Cerebellar nuclear complex (tissue), 1 donor: ENCODE measurements around the gene SMIM32.

Source experiments
- DNase-seq, 2 experiments: peaks; one replicate each; lab custom pipeline; 2025; lab: John Stamatoyannopoulos, UW

The SMIM32 gene

DNA sequence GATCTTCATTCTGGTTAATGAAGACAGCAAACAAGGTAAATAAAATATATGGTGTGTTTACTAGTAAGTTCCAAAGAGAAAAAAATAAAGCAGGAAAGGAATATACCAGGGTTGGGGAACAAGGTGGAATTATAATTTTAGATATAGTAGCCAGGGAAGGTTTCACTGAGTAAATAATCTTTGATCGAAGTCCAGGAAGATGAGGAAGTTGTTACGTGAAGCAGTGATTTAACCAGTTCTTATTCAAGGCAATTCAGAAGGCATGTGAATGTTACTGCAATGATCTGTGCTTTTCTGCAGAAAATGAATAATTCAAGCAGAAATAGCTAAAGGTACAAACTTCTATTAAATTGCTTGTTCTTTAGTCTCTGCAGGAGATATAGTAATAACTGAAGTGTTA, 6.2 kb downstream of the SMIM32 start:
- no peak for DNase-seq

DNA sequence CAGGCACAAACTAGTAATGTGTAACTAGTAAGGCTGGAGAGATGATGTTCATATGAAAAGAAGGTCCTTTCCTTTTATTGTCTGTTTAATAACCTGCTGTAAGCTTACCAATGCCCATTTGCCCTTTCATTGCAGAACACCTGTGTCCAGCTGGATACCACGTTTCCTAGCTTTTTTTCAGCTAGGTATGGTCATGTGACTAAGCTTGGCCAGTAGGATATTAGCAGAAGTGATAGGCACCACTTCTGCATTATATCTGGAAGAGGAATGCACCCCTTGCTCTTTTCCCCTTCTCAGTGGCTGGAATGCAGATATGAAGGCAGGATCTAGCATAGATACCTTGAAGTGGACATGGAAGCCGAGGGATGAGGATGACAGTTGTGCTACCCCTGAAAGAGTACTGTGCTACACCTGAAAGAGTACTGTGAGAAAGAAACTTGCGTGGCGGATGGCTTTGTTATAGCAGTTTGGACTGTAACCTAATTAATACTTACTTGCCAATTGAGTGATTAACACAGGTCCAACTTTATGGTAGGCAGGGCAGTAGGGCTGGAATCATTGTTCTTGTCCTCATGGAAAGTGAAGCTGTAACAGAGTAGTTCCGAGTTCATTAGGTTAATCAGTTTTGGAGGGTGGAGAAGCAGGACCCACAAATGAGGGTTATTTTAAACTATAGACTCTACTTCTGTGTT, 6.8 kb downstream of the SMIM32 start:
- no peak for DNase-seq

DNA sequence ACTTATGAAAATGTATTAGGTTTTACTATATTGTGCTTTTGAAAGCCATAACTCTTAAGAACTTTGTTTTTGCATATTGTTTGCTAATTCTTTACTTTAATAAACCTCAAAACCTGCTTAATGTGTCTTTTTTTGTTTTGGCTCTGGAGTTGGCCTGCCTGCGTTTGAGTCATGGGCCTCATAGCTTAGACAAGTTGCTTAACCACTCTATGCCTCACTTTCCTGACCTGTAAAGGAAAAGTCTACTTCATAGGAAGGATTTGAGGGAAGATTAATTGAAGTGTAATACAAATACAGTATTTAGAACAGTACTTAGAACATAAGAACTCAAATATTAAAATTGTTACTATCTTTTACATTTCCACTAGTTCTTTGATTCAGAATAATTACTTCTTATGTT, 10.3 kb downstream of the SMIM32 start:
- no peak for DNase-seq

DNA sequence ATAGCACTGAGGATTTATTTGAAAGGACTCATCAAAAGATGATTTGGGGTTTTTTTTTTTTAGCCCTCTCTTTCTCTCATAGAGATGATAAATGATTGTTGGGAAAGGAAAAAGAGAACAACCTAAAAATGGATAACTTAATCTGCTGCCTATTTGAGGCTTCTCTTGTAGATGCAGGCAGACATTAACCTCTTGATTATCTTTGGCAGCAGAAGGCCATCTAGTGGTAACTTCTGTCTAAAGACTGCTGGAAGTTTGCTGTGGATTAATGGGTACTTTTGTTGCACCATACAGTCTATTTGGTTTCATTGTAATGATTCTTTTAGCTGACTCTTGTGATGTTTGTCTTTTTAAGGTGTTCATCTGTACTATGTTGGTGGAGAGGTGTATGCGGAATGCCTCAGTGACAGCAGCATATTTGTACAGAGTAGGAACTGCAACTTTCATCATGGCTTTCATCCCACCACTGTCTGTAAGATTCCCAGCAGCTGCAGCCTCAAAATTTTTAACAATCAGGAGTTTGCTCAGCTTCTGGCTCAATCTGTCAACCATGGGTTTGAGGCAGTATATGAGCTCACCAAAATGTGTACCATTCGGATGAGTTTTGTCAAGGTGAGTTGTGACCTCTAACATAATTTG, 18.8 kb downstream of the SMIM32 start:
- no peak for DNase-seq

DNA sequence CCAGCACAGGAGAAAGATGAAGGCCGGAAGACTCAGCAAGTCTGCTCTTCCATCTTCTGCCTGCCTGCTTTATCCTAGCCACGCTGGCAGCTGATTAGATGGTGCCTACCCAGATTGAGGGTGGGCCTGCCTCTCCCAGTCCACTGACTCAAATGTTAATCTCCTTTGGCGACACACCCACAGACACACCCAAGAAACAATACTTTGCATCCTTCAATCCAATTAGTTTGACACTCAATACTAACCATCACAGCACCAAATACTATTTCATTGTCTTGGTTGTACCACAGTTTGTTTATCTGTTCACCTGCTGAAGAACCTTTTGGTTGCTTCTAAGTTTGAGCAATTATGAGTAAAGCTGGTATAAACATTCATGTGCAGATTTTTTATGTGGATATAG, 23.7 kb downstream of the SMIM32 start:
- no peak for DNase-seq

DNA sequence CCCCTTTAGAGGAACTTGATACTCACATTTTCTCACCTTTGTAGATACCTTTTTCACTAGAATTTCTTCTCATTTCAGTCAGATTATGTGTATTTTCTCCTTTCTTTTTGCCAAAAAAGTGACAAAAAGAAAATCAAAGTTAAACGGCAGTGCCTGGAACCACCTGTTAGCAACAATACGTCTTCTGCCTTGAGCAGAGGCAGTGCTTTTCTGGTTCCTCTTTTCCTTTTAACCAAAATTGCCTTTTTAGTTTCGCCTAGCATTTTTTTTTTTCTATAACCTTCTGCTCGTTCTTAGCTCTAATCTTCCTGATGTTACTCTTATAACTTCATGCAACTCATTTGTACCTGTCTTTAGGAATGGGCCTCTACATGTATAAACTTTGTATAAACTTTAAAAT, 26.1 kb downstream of the SMIM32 start:
- DNase-seq = no peak

DNA sequence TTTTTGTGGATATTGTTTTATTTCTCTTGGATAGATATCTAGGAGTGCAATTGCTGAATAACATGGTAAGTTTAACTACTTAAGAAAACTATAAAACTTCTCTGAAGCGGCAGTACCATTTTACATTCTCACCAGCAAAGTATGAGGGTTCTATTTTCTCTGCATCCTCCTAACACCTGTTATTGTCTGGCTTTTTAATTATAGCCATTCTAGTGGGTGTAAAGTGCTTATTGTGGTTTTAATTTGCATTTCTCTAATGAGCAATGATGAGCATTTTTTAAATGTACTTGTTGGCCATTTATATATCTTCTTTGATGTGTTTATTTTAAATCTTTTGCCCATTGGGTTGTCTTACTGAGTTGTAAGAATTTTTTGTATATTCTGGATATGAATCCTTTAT, 28.7 kb downstream of the SMIM32 start:
- no peak for DNase-seq

DNA sequence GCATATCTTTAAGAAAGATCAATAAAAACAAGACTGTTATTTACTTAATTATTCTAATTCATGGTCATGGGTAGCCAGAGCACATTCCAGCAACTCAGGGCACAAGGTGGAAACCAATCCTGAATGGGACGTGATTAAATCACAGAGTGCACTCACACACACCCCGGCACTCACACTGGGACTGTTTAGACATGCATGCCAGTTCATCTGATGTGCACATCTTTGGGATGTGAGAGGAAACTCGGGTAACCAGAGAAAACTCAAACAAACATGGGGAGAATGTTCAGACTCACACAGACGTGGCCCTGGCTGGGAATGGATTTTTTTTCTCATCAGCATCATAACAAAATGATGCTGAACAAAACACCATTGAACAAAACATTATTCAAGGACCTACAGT, 31.0 kb downstream of the SMIM32 start:
- no peak for DNase-seq

DNA sequence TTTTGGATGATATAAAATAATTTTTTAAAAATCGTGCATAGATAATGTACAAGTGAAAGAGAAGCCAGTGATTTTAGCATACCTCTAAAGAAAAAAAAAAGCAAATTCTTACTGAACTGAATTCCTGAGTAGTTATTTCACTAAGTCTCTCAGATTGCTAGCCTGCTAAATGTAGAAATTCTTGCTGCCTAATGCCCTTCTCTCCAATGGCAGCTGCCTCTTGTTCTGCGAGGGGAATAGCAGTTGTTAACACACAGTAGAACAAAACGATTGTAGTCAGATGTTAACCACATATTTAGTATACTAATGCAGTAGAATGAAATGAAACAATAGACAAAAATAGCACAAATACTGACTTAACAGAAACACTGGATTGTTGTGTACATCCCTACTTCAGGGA, 33.5 kb downstream of the SMIM32 start:
- DNase-seq = no peak

DNA sequence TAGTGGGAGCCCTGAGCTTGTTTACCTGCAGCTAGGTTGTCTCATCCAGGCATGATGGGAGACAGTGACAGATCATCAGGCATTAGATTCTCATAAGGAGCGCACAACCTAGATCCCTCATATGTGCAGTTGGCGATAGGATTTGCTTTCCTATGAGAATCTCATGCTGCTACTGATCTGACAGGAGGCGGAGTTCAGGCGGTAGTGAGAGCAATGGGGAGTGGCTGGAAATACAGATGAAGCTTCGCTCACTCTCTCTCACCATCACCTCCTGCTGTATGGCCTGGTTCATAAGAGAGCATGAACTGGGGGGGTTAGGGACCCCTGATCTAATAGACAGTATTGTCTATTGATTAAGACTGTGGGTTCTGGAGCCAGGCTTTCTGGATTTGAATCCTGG, 35.4 kb downstream of the SMIM32 start:
- no peak for DNase-seq

DNA sequence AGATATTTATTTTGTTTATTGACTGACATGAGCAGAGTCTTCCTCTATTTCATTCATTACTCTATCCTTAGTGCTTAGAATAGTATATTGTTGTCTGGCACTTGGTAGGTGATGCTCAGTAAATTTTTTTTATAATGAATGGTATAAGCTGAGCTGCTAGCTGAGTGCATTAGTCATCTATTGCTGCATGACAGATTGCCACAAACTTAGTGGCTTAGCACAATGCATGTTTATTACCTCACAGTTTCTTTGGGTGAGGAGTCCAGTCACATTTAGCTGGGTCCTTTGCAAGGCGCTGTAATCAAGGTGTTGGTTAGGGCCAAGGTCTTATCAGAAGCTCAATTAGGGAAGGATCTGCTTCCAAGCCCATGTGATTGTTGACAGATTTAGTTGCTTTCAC, 37.2 kb downstream of the SMIM32 start:
- DNase-seq = no peak

DNA sequence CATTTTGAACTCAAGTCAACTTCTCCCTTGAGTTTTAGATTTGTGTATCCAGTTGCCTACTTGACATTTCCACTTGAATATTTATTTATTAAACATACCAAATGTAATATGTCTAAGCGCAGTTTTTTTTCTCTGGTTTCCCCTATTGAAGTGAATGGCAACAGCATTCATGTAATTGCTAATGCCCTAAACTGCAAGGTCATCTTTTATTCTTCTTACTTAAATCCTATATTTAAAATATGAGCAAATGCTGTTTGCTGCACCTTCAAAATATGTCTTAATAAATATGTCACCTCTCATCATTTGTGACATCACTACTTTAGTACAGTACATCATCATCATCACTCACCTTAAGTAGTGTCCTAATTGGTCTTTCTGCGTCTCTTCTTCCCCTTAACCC, 37.9 kb downstream of the SMIM32 start:
- DNase-seq = no peak

DNA sequence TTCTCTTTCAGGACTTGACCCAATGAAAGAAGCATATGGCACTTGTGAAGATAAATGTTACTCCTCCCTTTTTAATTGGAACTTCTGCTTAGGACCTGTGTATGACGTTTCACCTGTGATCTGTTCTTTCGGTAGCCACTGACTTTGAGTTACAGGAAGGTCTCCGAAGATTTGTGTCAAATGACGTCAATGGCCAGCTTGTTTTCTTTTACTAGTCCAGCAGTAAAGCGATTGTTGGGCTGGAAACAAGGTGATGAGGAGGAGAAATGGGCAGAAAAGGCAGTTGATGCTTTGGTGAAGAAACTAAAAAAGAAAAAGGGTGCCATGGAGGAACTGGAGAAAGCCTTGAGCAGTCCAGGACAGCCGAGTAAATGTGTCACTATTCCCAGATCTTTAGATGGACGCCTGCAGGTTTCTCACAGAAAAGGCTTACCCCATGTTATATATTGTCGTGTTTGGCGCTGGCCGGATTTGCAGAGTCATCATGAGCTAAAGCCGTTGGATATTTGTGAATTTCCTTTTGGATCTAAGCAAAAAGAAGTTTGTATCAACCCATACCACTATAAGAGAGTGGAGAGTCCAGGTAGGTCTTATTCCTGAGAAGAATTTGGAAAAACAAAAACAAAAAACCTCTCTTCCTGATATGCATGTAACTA, 39.3 kb downstream of the SMIM32 start:
- no peak for DNase-seq

DNA sequence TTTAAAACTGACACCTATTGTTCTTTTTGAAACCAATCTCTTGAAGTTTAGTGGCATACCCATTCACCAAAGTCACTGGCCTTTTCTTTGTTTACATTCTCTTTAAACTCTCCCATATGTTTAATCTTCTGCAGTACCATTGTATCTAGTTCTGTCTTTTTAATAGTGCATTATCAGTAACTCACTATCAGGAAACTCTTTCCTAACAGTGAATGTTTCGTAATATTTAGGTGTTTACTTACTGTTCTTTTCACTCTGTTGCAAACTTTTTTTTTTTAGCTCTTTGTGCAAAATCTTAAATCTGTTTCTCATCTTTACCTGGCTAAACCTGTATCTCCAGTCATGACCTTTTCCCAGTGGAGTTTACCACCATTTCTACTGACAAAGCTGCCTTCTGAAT, 43.1 kb downstream of the SMIM32 start:
- DNase-seq = no peak

DNA sequence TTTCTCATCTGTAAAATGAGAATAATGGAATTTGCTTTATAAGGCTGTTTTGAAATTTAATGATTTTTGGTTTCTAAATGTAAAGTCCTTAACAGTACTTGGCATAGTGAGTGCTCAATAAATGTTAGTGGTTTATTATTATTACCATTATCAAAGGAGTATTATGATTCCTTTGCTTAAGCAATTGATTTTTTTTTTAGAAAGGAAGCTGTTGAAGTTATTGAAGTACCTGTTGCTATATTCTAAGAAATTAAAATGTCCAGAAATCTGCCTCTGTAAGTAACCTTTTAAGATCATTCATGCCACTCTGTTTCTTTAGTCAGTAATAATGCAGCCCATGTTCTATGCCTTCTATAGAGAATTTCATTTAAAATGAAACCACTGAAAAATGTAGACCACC, 45.3 kb downstream of the SMIM32 start:
- DNase-seq = no peak

DNA sequence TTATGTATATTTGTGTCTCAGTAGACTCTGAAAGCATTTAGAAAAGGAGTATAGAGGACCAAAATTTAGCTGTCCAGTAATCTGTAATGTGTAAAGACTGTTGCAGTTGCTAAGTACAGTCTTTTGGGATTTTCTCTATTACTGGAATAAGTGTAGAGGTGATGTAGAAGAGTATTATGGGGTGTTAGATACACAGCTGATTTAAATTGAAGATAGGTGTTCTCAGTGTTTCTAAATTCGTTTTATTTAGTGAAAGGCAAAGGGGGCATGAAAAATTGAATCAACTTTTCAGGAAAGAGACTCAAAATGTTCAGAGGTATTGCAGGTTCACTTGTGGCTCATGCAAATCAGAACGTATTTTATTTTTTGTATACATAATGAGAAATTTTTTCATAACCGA, 46.8 kb downstream of the SMIM32 start:
- DNase-seq = no peak

DNA sequence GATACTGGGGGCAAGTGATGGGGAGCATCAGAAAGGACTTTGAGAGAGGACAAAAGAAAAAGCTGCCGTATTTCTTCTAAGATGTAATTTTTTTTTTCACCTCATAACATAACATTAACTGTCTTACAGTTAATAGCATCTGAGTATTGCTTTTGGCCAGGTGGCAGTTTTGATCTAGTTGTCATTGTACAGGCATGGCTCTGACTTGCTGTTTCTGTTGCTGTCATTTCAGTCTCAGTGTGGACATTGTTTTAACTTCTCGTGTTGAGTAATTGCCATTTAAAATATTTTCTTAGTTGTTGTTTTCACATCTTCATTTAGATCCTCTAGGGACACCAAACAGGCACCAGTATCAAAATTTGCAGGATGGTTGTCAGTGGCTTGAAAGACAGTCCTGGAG, 47.9 kb downstream of the SMIM32 start:
- DNase-seq = no peak

DNA sequence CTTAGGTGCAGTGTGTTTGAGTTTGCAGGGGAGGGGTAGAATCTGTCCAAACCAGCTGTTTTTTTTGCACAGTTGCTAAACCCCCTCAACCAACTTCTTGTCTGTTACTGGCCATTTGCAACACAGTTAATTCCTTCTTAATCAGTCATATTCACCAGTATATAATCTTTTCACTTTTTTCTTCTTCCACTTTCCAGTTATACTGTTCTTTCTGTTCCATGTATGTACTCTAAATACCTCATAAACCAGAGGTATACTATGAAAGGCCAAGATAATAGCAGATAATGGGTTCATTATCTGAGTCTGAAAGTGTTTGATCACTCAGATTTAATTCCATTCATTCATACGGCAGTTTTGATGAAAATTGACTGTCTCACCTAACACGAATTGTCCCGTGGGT, 49.2 kb downstream of the SMIM32 start:
- no peak for DNase-seq

DNA sequence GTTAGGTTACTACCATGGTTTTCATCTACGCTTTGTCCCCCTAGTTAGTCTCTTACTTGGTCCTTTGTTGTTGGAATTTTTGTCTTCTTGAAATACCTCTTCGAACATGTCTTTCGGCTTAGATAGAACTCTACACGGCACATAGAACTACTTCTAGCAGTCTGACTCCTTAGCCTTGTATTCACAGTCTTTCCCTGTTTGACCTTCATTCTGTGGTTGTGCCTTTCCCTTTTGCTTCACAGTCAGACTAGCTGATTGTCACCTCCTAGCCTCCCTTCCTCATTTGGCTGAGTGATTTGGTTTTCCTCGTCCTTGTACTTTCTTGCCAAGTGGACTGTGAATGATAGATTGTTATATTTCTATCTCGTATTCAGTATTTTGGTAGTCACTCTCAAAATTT, 49.6 kb downstream of the SMIM32 start:
- no peak for DNase-seq

DNA sequence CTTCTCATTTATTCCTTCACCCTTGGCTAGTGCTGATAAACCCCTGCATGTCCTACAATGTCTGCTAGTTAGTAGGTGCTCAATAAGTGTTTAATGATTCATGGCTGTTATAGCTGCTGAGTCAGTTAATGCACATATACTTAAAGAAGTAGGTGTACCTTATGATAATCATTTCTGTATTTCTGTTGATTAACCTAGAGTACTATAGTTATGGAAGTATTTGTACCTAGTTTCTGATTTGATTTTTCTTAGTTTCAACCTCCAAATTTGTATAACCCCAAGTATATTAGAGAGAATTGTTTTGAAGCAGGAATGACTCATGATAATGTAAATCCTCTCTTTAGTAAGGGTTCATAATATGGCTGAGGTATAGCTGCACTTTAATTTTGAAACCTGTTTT, 51.4 kb downstream of the SMIM32 start:
- no peak for DNase-seq
